Endothelial cell (in vitro differentiated cells): ENCODE measurements around the gene ANKRD33B. TPM values are rescaled to one million over a fixed set of nuclear protein-coding genes. Genes with fewer than 3 reads are reported as not detected.

Source experiments
- DNase-seq: peaks from one replicate; pipeline ENCODE4 v3.0.0; 2021; ENCODE audit warnings: low spot score
- H3K27ac Mint-ChIP-seq: one replicate; pipeline ENCODE4 v1.8.0; 2021; ENCODE audit warnings: mixed read lengths, inconsistent platforms; ENCODE audit not compliant: unreplicated experiment
- H3K27me3 Mint-ChIP-seq: one replicate; pipeline ENCODE4 v1.8.0; 2021; ENCODE audit warnings: mild to moderate bottlenecking, moderate library complexity, mixed read lengths, inconsistent platforms; ENCODE audit not compliant: unreplicated experiment
- H3K36me3 Mint-ChIP-seq: one replicate; pipeline ENCODE4 v1.8.0; 2021; ENCODE audit warnings: mild to moderate bottlenecking, low read depth, mixed read lengths, inconsistent platforms; ENCODE audit not compliant: unreplicated experiment
- H3K4me1 Mint-ChIP-seq: one replicate; pipeline ENCODE4 v1.8.0; 2021; ENCODE audit warnings: mild to moderate bottlenecking, mixed read lengths, inconsistent platforms; ENCODE audit not compliant: unreplicated experiment
- H3K4me3 Mint-ChIP-seq: one replicate; pipeline ENCODE4 v1.8.0; 2021; ENCODE audit warnings: mild to moderate bottlenecking, mixed read lengths, inconsistent platforms; ENCODE audit not compliant: unreplicated experiment
- H3K9me3 Mint-ChIP-seq: one replicate; pipeline ENCODE4 v1.8.0; 2021; ENCODE audit warnings: mixed read lengths, inconsistent platforms; ENCODE audit not compliant: unreplicated experiment
- CTCF ChIP-seq: fragments of 200-600 bp; sonication (generic); IDR thresholded peaks from one replicate; pipeline ENCODE4 v1.5.0; 2021; ENCODE audit warnings: antibody characterized with exemption; ENCODE audit not compliant: unreplicated experiment
- total RNA-seq: library from RNA; stranded (reverse); fragmentation: NEBNext Ultra II Directional; extraction: Animal tissue kit (Norgen Biotek cat#: 25700); gene quantifications from one replicate; pipeline ENCODE4 v1.2.1, GENCODE V29; 2021; ENCODE audit not compliant: unreplicated experiment

Gene ANKRD33B
- total RNA-seq, 1 donor from 2014 or later, result 7.0 TPM

- peak overlapping the region; percentile 33 for H3K27ac Mint-ChIP-seq
- H3K36me3 Mint-ChIP-seq, result no peaks in the 10 kb centered on the region
- DNase-seq, result no peak
- H3K4me3 Mint-ChIP-seq, result no peak overlapping the region
- TF ChIP-seq CTCF, result no peak
- peaks cover 8% of the 10 kb centered on the region for H3K4me1 Mint-ChIP-seq
- no peaks in the 10 kb centered on the region for H3K9me3 Mint-ChIP-seq
- H3K27me3 Mint-ChIP-seq, result peaks cover 3% of the 10 kb centered on the region
Observed at GRCh38 chr5:10631316-10631996, 67.6 kb downstream of the ANKRD33B start.

- Mint-ChIP-seq H3K4me1 (peaks cover 11% of the 10 kb centered on the region), H3K9me3 (no peaks in the 10 kb centered on the region), H3K4me3 (no peak overlapping the region), H3K27ac (no peak overlapping the region), H3K36me3 (no peaks in the 10 kb centered on the region), H3K27me3 (peaks cover 3% of the 10 kb centered on the region)
- DNase-seq, result no peak
- no peak for TF ChIP-seq CTCF
Observed at GRCh38 chr5:10632110-10632761, 68.4 kb downstream of the ANKRD33B start.

- Mint-ChIP-seq H3K4me1 (peaks cover 17% of the 10 kb centered on the region), H3K9me3 (no peaks in the 10 kb centered on the region), H3K27ac (no peak overlapping the region), H3K27me3 (peaks cover 7% of the 10 kb centered on the region), H3K4me3 (no peak overlapping the region), H3K36me3 (no peaks in the 10 kb centered on the region)
- no peak for TF ChIP-seq CTCF
- DNase-seq, result no peak
Observed at GRCh38 chr5:10633271-10634049, 69.6 kb downstream of the ANKRD33B start.

- no peak for DNase-seq
- no peak overlapping the region for H3K4me3 Mint-ChIP-seq
- H3K27me3 Mint-ChIP-seq, result peaks cover 7% of the 10 kb centered on the region
- H3K4me1 Mint-ChIP-seq, result peaks cover 17% of the 10 kb centered on the region
- no peaks in the 10 kb centered on the region for H3K36me3 Mint-ChIP-seq
- H3K27ac Mint-ChIP-seq, result no peak overlapping the region
- no peaks in the 10 kb centered on the region for H3K9me3 Mint-ChIP-seq
- no peak for TF ChIP-seq CTCF
Observed at GRCh38 chr5:10634050-10634449, 70.2 kb downstream of the ANKRD33B start.
